ENCODE measurements around the gene CAPZA1. TPM values are rescaled to one million over a fixed set of nuclear protein-coding genes. Genes with fewer than 3 reads are reported as not detected.

CAPZA1 gene
- total and polyA plus RNA-seq, 2 experiments from 2014 or later: 273 to 279 TPM

GRCh38 chr1:112581586-112582192, 37.9 kb upstream of the CAPZA1 start:
- TF ChIP-seq EZH2phosphoT487 (IDR thresholded peaks at IDR 0.05; ENCODE audit: insufficient read depth, low read depth) (no peak), EZH2 (IDR thresholded peaks at IDR 0.05; ENCODE audit: insufficient read depth, poor library complexity, severe bottlenecking) (no peak)

GRCh38 chr1:112583366-112583765, 36.3 kb upstream of the CAPZA1 start:
- Histone ChIP-seq H3K27me3 (replicated peaks; ENCODE audit: insufficient read depth) (no peaks in the 10 kb centered on the region), H3K79me2 (ENCODE audit: insufficient read depth) (no peaks in the 10 kb centered on the region), H3K9me3 (ENCODE audit: low read depth) (no peaks in the 10 kb centered on the region), H3K4me3 (no peak overlapping the region), H3K36me3 (ENCODE audit: low read depth) (peaks cover 20% of the 10 kb centered on the region), H3K4me1 (ENCODE audit: insufficient read depth) (peaks cover 9% of the 10 kb centered on the region), H3K27ac (no peak overlapping the region), H2AFZ (no peak overlapping the region), H3F3A (ENCODE audit: insufficient read depth) (peaks cover 29% of the 10 kb centered on the region; the same call in 1 of the 2 replicates), H3K4me2 (ENCODE audit: unreplicated experiment) (no peak overlapping the region), H4K20me1 (ENCODE audit: insufficient read depth) (no peaks in the 10 kb centered on the region), H3K9me2 (ENCODE audit: insufficient read depth) (no peaks in the 10 kb centered on the region), H3K9ac (no peak overlapping the region)
- no peak for DNase-seq
- in situ Hi-C loops (cut with MboI): no loop called here
- no peak for TF ChIP-seq EZH2phosphoT487 (IDR thresholded peaks at IDR 0.05; ENCODE audit: insufficient read depth, low read depth)
- no peak for TF ChIP-seq EZH2 (IDR thresholded peaks at IDR 0.05; ENCODE audit: insufficient read depth, poor library complexity, severe bottlenecking)

More at GRCh38 chr1:112581586-112582192, 37.9 kb upstream of the CAPZA1 start:
- Histone ChIP-seq H3K4me3 (no peak overlapping the region), H3K9me2 (ENCODE audit: insufficient read depth) (no peaks in the 10 kb centered on the region), H3K36me3 (ENCODE audit: low read depth) (peaks cover 21% of the 10 kb centered on the region), H3K9ac (no peak overlapping the region), H3K79me2 (ENCODE audit: insufficient read depth) (no peaks in the 10 kb centered on the region), H3K4me1 (ENCODE audit: insufficient read depth) (peaks cover 9% of the 10 kb centered on the region), H3K27ac (no peak overlapping the region), H4K20me1 (ENCODE audit: insufficient read depth) (no peaks in the 10 kb centered on the region), H2AFZ (no peak overlapping the region), H3F3A (ENCODE audit: insufficient read depth) (peaks cover 29% of the 10 kb centered on the region; the same call in 1 of the 2 replicates), H3K9me3 (ENCODE audit: low read depth) (no peaks in the 10 kb centered on the region), H3K27me3 (replicated peaks; ENCODE audit: insufficient read depth) (no peaks in the 10 kb centered on the region), H3K4me2 (ENCODE audit: unreplicated experiment) (no peak overlapping the region)
- in situ Hi-C loops (cut with MboI): no loop called here
- peak; percentile 15 for DNase-seq

GRCh38 chr1:112589766-112590165, 29.9 kb upstream of the CAPZA1 start:
- 100% methylated on average over 1 of the region's 1 CpG for WGBS, 2 experiments (ENCODE audit: low coverage in 1 of 2, low lambda C conversion rate in 2 of 2, missing lambda C conversion rate in 2 of 2)
- Histone ChIP-seq H3K27me3 (replicated peaks; ENCODE audit: insufficient read depth) (no peaks in the 10 kb centered on the region), H2AFZ (no peak overlapping the region), H3K79me2 (ENCODE audit: insufficient read depth) (no peaks in the 10 kb centered on the region), H3F3A (ENCODE audit: insufficient read depth) (no peaks in the 10 kb centered on the region), H3K9me3 (ENCODE audit: low read depth) (no peaks in the 10 kb centered on the region), H3K4me3 (no peak overlapping the region), H3K9ac (no peak overlapping the region), H3K4me1 (ENCODE audit: insufficient read depth) (no peaks in the 10 kb centered on the region), H3K27ac (no peak overlapping the region), H3K4me2 (ENCODE audit: unreplicated experiment) (no peak overlapping the region), H3K36me3 (ENCODE audit: low read depth) (peaks cover 48% of the 10 kb centered on the region), H4K20me1 (ENCODE audit: insufficient read depth) (no peaks in the 10 kb centered on the region), H3K9me2 (ENCODE audit: insufficient read depth) (no peaks in the 10 kb centered on the region)
- TF ChIP-seq EZH2phosphoT487 (IDR thresholded peaks at IDR 0.05; ENCODE audit: insufficient read depth, low read depth) (no peak), EZH2 (IDR thresholded peaks at IDR 0.05; ENCODE audit: insufficient read depth, poor library complexity, severe bottlenecking) (no peak)
- in situ Hi-C loops (cut with MboI): no loop called here
- DNase-seq: no peak

- Histone ChIP-seq H3K9ac (no peak overlapping the region), H3K4me1 (ENCODE audit: insufficient read depth) (no peaks in the 10 kb centered on the region), H3K79me2 (ENCODE audit: insufficient read depth) (no peaks in the 10 kb centered on the region), H3K9me2 (ENCODE audit: insufficient read depth) (no peaks in the 10 kb centered on the region), H3K4me3 (no peak overlapping the region), H2AFZ (no peak overlapping the region), H3K4me2 (ENCODE audit: unreplicated experiment) (no peak overlapping the region), H3K27me3 (replicated peaks; ENCODE audit: insufficient read depth) (no peaks in the 10 kb centered on the region), H3K9me3 (ENCODE audit: low read depth) (no peaks in the 10 kb centered on the region), H3F3A (ENCODE audit: insufficient read depth) (no peaks in the 10 kb centered on the region), H4K20me1 (ENCODE audit: insufficient read depth) (no peaks in the 10 kb centered on the region), H3K27ac (no peak overlapping the region), H3K36me3 (ENCODE audit: low read depth) (peaks cover 52% of the 10 kb centered on the region)
- in situ Hi-C loops (cut with MboI): no loop called here
- no peak for DNase-seq
- WGBS, 2 experiments (ENCODE audit: low coverage in 1 of 2, low lambda C conversion rate in 2 of 2, missing lambda C conversion rate in 2 of 2): 94 to 98% methylated on average over 3 of the region's 3 CpGs
- TF ChIP-seq EZH2 (IDR thresholded peaks at IDR 0.05; ENCODE audit: insufficient read depth, poor library complexity, severe bottlenecking) (no peak), EZH2phosphoT487 (IDR thresholded peaks at IDR 0.05; ENCODE audit: insufficient read depth, low read depth) (no peak)
Measured at GRCh38 chr1:112594208-112594876, 25.3 kb upstream of the CAPZA1 start.

Data from GM23248 (cell line).